ENCODE measurements around the gene SRXN1.

The SRXN1 gene

DNA sequence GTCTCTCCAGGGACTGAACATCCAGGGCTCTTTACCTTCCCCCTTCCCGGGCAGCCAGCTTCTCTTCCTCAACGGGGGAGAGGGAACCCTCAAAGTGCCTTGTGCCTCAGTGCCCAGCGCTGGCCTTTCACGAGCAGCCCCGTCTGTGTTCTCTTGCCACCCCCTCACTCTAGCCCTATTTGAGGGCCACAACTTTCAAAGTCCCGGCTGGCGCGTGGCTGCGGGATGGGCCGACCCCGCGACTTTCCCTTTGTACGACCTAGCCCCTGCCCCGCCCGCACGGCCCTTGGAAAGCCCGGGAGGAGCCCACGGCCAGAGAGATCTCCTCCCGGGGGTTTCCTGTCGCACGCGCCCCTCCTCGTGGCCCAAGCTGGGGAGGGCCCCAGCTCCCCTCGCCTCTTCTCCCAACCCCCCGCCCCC is 22.0 kb upstream of the SRXN1 start:
- DNase-seq = no peak

DNA sequence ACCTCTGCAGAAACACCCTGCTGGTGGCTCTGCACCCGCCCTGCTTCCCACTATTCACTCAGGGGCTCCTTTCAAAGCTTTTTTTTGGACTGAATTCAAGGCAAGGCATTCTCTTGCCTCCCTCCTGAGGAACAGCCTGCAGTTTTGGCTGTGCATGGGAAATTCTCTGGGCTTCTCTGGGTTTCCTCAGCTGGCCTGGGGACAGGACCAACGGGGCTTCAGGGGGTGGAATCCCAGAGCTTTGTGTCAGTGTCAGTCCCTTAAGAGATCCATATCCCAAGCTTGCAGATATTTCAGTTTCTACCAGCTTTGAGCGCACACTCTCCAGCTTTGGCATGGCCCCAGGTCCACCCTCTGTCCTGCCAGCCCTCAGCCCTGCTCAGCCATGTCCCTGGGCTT is 20.6 kb upstream of the SRXN1 start:
- DNase-seq = no peak

DNA sequence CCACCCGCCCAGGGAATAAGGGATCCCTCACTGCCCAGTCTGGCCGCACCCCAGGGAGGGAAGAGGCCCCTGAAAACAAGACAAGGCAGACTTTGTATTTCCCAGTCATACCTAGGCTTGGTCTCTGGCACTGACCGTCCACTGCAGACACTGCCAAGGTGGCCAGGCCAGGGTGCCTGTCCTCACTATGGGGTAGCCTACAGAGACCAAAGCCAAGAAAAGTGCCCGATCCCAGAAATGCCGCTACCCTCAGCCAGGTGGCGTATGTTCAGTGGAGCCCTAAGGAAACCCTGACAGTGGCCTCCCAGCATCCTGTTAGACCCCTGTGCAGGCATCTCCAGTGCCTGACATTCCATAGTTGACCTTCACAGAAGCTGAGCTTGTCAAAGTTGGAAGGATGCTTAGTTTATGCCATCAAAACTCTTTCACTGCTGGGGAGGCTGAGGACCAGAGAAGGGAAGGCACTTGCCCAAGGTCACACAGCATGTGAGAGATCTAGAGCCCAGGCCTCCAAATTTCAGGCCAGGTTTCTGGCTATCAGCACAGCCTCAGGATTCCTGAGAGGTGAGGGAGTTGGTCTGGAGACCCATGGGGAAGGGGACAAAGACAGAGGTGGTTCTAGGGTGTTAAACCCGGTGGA is 20.1 kb upstream of the SRXN1 start:
- DNase-seq = no peak

DNA sequence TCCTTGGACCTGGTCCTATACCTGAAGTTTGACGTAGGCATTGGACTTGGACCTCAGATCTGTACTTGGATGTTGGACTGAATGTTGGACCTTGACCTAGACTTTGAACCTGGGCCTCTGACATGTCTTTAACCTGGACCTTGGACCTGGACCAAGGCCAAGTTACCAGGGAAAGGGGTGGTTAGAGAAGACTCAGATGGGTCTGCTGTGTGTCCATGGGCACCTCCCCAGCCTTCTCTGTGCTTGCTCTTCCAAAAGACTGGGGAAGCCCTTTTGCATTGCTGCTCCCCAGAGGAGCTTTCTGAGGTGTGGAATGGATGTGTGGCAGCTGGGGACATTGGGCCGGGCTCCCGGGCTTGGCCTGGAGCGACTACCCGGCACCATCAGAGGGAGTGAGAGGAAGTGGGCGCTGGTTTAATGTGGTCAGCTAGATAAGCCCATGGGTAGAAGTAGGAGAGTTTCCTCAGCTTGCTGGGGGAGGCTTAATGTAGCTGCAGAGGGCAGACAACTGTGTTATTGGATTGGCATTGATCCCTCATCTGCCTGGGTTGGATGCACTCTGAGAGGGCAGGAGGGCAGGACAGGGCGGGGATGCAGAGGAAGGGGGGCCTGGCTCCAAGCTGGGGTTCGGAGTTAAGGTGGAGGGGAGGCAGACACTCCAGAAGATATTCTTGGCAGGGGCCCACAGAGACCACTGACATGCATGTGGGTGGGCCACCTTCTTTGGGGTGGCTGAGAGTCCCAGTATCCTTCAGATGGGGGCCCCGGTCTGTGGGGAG is 18.4 kb upstream of the SRXN1 start:
- DNase-seq = no peak

DNA sequence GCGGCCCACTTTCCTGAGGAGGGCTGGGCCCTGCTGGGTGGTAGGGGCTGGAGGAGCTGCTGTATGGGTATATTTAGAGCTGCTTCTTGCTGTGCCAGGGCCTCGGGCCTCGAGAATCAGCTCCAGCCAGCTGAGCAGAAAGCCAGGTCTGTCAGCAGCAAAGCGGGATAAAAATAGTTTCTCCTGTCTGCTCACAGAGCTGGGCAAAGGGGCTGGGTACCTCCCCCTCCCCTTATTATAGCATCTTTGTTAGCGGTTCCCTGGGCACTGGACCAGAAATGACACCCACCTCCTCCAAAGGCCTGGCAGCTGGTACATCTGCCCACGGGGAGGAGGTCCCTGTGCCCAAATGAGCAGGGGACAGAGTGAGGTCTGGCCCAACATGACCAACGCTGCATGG is 16.6 kb upstream of the SRXN1 start:
- DNase-seq = no peak

DNA sequence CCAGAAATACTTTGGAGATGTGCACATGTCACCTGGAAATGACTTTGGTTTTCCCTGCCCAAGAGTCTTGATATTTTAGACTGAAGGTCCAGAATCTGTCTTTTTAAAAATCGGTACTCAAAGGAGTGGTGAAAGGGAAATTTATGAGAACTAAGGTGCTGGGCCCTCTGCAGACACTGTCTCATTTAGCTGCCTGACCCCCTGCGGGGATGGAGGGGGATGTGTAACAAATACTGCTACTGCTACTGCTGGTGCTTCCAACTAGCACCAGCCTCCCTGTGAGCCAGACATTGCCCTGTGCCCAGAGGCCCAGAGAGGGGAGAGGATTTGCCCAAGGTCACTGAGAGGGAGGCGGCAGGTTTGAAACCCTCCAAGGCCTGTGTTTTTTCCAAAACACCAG is 15.6 kb upstream of the SRXN1 start:
- no peak for DNase-seq

DNA sequence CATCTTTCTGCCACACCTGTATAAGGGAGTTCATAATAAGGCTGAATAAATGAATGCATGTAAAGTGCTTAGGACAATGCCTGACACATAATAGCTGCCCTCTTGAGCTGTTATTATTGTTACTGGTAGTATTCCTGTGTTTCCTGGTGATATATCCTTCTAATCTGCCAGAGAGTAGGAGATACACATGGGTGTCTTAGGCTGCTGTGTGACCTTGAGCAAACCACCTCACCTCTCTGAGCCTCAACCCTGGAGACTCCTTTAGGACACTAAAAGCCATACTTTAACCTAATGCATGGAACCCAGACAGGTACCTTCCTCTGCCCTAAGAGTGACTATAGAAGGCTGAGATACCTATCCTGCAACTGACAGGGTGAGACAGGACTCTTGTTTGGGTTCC is 15.1 kb upstream of the SRXN1 start:
- no peak for DNase-seq

DNA sequence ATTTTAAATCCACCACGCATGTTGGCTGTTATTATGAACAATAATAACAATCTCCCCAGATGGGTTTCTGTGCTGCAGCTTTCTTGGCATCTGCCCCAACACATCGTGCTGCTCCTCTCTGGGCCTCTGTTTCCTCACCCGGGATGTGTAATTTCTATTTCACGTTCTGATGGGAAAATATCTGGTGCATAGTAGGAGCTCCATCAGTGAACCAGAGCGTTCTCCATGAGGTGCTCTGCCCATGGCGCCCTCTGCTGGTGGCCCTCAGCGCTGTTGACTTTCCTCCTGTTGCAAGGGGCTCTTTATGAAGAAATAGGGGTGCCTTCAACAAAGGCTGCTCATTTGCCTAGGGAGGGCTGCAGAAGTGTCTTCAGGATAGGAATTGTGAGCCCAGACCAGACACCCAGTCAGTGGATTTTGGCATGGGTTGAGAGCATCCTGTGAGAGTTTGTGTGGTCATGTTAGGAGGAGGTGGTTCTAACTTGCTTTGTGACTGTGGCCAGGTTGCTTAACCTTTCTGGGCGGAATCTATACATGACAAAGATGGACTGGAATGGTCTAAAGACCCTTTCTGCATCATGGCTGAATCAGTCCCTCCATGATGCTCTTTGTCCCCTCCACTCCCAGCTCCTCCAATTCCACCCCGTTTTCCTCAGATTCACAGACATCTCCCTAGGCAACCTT is 14.5 kb upstream of the SRXN1 start:
- peak; percentile 61 for DNase-seq

DNA sequence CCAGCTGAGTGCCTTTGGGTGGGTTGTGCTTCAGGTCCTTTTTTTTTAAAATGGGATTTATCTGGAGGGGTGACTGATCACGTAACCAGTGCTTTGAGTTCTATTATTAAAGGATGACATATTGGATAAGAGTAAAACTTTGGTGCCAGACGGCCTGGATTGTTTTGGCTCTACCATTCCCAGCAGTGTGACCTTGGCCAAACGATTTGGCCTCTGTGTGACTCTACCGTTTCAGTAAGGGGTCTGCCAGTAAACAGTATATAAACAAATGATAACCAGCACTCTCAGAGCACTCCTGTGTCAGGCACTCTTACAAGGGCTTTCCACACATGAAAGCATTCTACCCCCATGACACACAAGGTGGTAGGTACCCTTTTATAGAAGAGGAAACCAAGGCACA is 13.9 kb upstream of the SRXN1 start:
- DNase-seq = no peak

DNA sequence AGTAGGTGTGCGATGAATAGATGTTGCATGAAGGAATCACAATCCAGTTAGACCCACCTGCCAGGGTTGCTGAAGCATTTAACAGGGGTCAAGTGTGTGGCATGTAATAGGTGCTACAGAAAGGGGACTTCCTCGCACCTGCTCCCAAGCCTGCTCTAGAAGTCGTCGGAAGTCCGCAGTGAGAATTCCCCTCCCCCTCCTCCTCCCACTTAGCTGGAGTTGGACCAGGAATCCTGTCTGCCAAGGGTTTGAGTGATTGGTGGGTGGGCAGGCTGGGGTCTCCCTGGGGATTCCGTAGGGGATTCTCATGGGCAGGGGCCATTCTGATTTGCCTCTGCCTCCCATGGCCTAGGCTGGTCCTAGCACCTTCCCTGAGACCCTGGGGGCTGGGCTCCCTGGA is 12.3 kb upstream of the SRXN1 start:
- no peak for DNase-seq

DNA sequence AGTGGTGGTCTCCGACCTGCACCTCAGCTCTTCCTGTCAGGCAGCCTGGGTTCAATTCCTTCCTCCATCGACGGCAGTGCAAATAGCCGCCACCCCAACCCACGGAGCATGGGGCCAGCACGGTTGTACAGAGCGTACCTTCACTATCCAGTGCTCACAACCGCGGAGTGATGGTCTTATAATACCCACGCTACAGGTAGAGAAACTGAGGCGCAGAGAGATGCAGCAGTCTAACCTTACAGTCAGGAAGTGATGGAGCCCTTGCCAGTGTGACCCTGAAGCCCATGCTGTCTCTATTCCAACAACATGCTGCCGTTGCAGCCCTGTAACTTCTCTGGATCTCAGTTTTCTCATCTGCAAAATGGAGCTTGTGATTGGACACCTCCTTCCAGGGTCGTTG is 11.6 kb upstream of the SRXN1 start:
- no peak for DNase-seq

DNA sequence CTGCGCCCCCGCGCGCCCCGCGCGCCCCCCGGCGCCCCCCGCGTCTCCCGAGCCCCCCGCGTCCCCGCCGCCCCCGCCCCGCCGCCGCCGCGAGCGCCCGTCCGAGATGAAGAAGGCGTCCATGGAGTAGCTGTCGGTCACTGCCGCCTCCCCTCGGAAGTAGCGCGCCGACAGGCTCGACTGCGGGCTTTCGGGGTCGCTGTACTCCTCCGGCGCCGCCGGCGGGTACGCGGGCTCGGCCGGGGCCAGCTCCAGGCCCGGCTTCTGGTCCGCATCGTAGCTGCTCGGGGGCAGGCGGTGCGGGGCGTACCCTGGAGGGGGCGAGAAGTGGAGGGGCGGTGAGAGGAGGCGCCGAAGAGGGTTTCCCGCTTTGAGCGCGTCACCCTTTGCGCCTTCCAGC is 11.2 kb upstream of the SRXN1 start:
- DNase-seq = no peak

DNA sequence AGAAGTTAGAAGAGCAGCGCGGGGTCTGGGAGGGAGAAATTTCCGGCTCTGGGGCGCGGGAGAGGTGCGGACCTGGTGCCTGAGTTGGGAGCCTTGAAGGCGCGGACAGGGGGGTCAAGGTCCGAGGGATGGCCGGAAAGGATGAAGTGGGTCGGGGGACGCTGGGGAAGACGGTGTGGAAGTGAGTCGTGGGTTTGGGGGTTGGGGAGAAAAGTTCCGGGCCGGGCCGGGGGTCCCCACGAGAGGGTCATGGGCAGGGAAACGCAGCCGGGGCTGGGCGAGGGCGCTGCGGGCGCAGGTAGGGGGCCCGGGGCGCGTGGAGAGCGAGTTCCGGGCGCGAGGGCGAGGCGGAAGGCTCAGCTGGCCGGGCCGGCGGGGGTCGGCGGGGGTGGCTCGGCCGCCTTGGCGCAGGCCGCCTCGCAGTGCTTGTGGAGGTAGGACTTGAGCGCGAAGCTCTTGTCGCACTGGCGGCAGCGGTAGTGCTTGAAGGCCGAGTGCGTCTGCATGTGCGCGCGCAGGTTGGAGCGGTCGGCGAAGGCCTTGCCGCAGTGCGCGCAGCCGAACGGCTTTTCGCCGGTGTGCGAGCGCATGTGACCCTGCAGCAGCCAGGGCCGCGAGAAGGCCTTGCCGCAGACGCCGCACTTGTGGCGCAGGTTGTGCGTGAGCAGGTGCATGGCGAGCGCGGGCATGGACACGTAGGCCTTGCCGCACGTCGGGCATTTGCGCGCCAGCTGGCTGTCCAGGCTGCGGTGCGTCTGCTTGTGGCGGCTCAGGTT is 10.5 kb upstream of the SRXN1 start:
- no peak for DNase-seq

DNA sequence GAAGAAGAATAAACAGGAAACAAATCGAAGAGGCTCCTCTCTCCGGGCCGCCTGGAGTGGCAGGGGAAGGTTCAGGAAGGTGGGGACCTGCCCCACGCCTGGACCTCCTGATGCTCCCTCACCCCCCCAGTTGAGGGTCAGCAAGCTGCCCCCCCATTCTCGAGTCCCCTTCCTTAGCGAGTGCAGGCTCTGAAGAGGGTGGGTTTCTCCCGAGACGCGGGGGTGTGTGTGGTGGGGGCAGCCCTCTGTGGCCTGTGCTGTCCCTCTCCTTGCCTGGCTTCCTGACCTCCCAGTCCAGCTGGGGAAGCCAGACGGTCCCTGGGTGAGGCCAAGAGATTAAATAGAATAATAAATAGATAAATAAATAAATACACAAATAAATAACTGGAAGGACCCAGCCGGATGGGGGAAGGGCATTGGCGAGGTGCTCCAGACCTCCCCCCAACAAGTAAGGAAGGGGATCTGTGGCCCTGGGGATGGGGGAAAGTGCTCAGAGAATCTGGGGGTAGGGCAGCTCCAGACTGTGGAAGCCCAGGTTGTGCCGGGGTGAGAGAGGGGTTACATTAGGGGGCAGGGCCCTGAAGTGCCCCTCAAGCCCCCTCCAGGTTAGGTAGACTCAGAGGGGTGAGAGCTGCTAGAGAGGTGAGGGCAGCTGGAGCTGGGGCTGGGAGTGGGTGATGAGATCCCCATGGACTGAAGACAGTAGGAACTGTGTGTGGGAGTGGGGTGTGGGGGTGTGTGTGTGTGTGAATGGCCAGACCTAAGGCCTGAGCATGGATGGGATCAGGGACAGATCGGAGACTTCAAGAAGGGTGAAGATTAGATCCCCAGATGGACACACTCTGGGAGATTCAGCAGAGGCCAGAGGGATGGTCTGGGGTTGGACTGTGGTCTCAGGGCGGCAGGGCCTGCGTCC is 9.5 kb upstream of the SRXN1 start:
- no peak for DNase-seq

DNA sequence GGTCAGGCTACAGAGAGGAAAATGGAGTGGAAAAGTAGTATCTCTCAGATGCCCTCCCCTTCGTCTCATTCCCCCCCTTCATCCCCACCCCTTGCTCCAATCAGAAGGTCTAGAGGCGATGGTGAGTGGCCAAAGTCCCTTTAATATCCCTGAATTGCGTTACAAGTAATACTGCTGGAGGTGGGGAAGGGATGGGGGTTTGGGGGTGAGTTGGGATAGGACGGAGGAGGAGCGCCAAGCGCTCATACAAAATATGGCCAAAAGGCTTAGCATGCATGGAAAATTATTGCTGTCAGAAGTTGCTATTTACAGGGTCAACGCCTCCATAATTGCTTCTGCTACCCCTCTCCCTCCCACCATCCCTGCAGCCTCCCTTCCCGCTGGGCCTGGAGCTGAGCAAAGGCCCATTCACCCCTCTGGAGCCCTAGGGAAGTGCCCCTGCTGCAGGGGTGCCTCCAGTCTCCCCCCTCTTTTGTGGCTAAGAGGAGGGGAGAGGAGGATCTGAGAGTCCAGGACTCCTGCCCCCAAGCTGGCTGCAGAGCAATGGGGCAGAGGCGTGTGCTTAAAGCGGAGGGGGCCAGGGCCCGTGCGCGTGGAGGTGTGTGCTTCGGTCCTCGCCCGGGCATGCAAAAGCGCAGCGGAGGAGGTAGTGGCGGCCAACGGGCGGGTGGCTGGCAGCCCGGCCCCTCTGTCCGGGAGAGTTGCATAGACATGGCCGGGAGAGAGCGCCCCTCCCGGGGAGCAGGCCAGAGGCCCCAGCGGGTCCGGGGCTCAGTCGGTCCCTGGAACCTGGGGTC is 8.7 kb upstream of the SRXN1 start:
- DNase-seq = no peak

DNA sequence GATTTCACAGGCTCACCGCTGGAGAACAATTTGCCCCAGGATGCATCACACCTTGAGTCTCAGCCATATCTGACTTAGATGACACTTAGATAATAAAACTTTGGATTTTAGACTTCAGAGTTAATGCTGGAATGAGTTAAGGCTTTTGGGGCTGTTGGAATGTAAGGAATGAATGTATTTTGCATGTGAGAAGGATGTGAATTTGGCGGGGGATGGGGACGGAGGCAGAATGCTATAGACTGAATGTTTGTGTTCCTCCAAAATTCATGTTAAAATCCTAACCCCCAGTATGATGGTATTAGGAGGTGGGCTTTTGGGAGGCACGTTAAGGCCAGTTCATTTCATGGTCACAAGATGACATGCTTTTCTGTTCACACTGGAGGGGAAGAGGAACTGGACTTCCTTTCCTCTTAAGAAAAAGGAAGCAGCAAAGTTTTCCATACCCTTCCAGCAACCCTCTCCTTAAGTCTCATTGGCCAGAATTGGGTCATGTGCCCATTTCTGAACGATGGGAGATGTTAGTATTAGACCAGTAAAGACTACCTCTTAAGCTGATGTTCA is 5.8 kb upstream of the SRXN1 start:
- no peak for DNase-seq

DNA sequence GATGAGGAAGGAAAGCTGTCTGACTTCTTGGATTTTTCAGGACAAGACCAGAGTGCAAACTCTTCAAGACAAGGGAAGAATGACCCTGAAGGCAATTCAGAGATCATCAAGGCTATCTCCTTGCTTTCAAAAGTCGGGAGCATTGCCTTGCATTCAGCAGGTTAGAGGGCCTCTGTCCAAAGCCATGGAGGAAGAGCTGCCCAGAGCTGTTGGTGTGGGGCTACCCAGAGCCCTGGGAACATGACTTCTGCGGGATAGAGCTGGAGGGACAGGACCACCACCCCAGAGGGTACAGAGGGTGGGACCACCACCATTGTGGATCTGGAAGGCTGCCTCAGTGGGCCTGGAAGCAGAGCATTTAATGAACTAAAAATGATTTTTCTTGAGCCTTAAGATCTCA is 5.2 kb upstream of the SRXN1 start:
- no peak for DNase-seq

DNA sequence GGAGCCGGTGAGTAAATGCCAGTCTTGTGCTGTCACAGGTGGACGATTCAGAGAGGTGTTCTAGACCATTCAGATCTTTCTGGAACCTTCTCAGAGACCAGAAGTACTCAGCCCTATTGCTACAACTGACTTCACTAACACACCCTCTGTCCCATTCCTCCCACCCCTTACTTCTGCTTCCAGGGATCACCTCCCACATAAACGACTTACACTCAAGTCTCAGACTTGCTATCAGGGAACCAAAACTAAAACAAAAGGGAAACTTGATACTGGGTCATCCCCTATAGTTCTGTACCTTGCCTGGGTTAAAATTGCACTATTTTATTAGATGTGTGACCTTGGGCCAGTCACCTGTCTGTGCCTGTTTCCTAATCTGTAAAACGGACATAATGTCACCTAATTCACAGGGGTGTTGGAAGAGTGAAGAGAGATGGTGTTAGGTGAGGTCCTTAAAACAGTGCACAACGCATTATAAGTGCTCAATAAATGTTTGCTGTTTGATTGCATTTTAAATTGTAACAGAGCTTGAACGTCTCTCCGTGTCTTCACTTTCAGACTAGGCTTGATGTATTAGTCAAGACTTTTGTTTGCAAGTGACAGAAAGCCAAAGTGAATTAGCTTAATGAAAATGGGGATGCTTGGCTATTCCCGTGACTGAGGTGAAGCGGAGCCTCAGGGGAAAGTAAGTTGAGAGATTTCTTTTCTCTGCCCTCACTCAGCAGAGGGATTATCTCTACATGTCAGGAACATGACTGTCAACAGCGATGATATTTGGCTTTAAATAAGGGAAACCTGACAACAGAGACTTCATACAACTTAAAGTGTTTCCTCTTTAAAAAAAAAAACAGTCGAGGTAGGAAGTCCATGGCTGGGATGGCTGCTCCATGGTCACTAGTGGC is 3.0 kb upstream of the SRXN1 start:
- DNase-seq = no peak

DNA sequence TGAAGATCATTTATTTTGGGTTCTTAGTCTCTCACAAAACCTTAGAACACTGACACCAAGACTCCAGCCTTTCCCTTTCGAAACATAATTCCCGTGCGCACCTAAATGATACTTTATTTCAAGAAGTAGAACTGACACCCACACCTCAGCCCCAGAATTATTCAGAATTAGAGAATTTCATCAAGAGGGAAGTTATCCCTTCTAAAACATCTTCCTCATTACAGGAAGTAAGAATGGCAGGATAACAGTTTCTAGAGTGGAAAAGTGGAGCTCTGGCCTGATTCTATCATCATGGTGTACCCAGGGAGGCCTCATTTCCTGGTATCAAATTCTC is 1.4 kb upstream of the SRXN1 start:
- no peak for DNase-seq

Data from activated CD4-positive, alpha-beta T cell treated with anti-CD3 and anti-CD28 coated beads, Interleukin-2, amount 50 U/mL, for 1 hour (primary cell).